Loucy (cell line): ENCODE results near the gene TBC1D12.
A peak's percentile ranks its signal among the peaks of the same experiment; 100 is the strongest.
"Not testable (repeated sequence)": the region's sequence is repeated elsewhere in the genome, so short reads cannot be mapped to it uniquely, and the experiment has no call there.

Experiments
- H2AFZ ChIP-seq: fragments of 200-600 bp; sonication (generic); 2 replicates; pipeline ENCODE4 v1.6.0; 2016; ENCODE audit warnings: antibody characterized with exemption, mild to moderate bottlenecking, low read length, moderate library complexity
- H3F3A ChIP-seq: fragments of 200-600 bp; 2 replicates; pipeline ENCODE4 v1.6.0; 2016; ENCODE audit warnings: antibody characterized with exemption, low read depth, mild to moderate bottlenecking
- H3K27me3 ChIP-seq: fragments of 200-600 bp; sonication (generic); 2 replicates; pipeline ENCODE4 v1.6.1; 2014; ENCODE audit warnings: low read length, mild to moderate bottlenecking; ENCODE audit not compliant: insufficient read depth, poor library complexity, severe bottlenecking
- H3K36me3 ChIP-seq: fragments of 200-600 bp; sonication (generic); 2 replicates; pipeline ENCODE4 v1.6.1; 2016; ENCODE audit warnings: low read length; ENCODE audit not compliant: insufficient read depth
- H3K4me1 ChIP-seq: fragments of 200-600 bp; sonication (generic); 2 replicates; pipeline ENCODE4 v1.5.1; 2014; ENCODE audit warnings: low read length, mild to moderate bottlenecking; ENCODE audit not compliant: insufficient read depth, poor library complexity, severe bottlenecking
- H3K4me2 ChIP-seq: fragments of 200-600 bp; sonication (generic); 2 replicates; pipeline ENCODE4 v1.6.0; 2014; ENCODE audit warnings: antibody characterized with exemption, low read length, low read depth, mild to moderate bottlenecking; ENCODE audit not compliant: poor library complexity, severe bottlenecking
- H3K4me3 ChIP-seq: fragments of 200-600 bp; sonication (generic); 2 replicates; pipeline ENCODE4 v1.5.1; 2014; ENCODE audit warnings: low read length, mild to moderate bottlenecking, mixed read lengths; ENCODE audit not compliant: poor library complexity, severe bottlenecking
- H3K79me2 ChIP-seq: fragments of 200-600 bp; sonication (generic); 2 replicates; pipeline ENCODE4 v1.6.1; 2014; ENCODE audit warnings: low read length; ENCODE audit not compliant: insufficient read depth
- H3K9ac ChIP-seq: fragments of 200-600 bp; sonication (generic); 2 replicates; pipeline ENCODE4 v1.6.0; 2014; ENCODE audit warnings: mild to moderate bottlenecking, low read depth, low read length, moderate library complexity; ENCODE audit not compliant: poor library complexity, severe bottlenecking
- H3K9me2 ChIP-seq: fragments of 200-600 bp; sonication (generic); replicated peaks from 2 replicates; pipeline ENCODE4 v1.6.1; 2016; ENCODE audit warnings: low read depth, low read length, mixed read lengths
- H3K9me3 ChIP-seq: fragments of 200-600 bp; sonication (generic); 2 replicates; pipeline ENCODE4 v1.6.1; 2014; ENCODE audit warnings: mild to moderate bottlenecking, antibody characterized with exemption, low read length, low read depth; ENCODE audit not compliant: insufficient read depth
- H4K20me1 ChIP-seq: fragments of 200-600 bp; sonication (generic); 2 replicates; pipeline ENCODE4 v1.6.0; 2014; ENCODE audit warnings: antibody characterized with exemption, low read length, mild to moderate bottlenecking; ENCODE audit not compliant: insufficient read depth, poor library complexity, severe bottlenecking
- CTCF ChIP-seq: fragments of 200-600 bp; sonication (generic); conservative IDR thresholded peaks from 2 replicates; pipeline ENCODE4 v1.5.1; 2014; ENCODE audit warnings: mild to moderate bottlenecking, antibody characterized with exemption, low read length
- EZH2phosphoT487 ChIP-seq: fragments of 200-600 bp; IDR thresholded peaks from 2 replicates; pipeline ENCODE4 v1.6.1; 2018; ENCODE audit warnings: antibody characterized with exemption, mild to moderate bottlenecking, moderate library complexity, borderline replicate concordance

TBC1D12 gene

GRCh38 chr10:94546049-94546900 is 143.9 kb downstream of the TBC1D12 start:
- Histone ChIP-seq H3K27me3 (no peaks in the 10 kb centered on the region), H2AFZ (peak overlapping the region; percentile 100), H3K79me2 (peaks cover 55% of the 10 kb centered on the region), H3F3A (no peaks in the 10 kb centered on the region), H3K4me3 (peak overlapping the region; percentile 84), H3K9ac (peak overlapping the region; percentile 91), H3K9me3 (no peaks in the 10 kb centered on the region), H3K36me3 (no peaks in the 10 kb centered on the region), H4K20me1 (peaks cover 33% of the 10 kb centered on the region), H3K4me1 (peaks cover 42% of the 10 kb centered on the region), H3K9me2 (no peaks in the 10 kb centered on the region), H3K4me2 (peak overlapping the region; percentile 84)
- TF ChIP-seq CTCF (no peak), EZH2phosphoT487 (no peak)

GRCh38 chr10:94546901-94547185 is 144.5 kb downstream of the TBC1D12 start:
- H3K79me2 ChIP-seq, result peaks cover 61% of the 10 kb centered on the region

GRCh38 chr10:94549221-94549620 is 146.9 kb downstream of the TBC1D12 start:
- Histone ChIP-seq H3K9ac (no peak overlapping the region), H3K4me3 (peak overlapping the region; percentile 84), H3K36me3 (peaks cover 10% of the 10 kb centered on the region)

More at GRCh38 chr10:94546901-94547185, 144.5 kb downstream of the TBC1D12 start:
- Histone ChIP-seq H3K9ac (peak overlapping the region; percentile 91), H3K36me3 (no peaks in the 10 kb centered on the region), H3K4me2 (peak overlapping the region; percentile 84), H3K4me1 (peaks cover 42% of the 10 kb centered on the region), H3K9me3 (no peaks in the 10 kb centered on the region), H2AFZ (no peak overlapping the region), H3K27me3 (no peaks in the 10 kb centered on the region), H3K4me3 (peak overlapping the region; percentile 84), H3F3A (no peaks in the 10 kb centered on the region), H3K9me2 (no peaks in the 10 kb centered on the region), H4K20me1 (peaks cover 33% of the 10 kb centered on the region)
- TF ChIP-seq CTCF, result no peak
- TF ChIP-seq EZH2phosphoT487, result no peak

GRCh38 chr10:94567714-94568307 is 165.5 kb downstream of the TBC1D12 start:
- H3K4me1 ChIP-seq, H3K79me2 ChIP-seq, H3K9me3 ChIP-seq, H3F3A ChIP-seq, H3K4me2 ChIP-seq, H2AFZ ChIP-seq, H4K20me1 ChIP-seq, H3K27me3 ChIP-seq, H3K9me2 ChIP-seq, H3K4me3 ChIP-seq, H3K9ac ChIP-seq: not testable (repeated sequence)
- peaks cover 83% of the 10 kb centered on the region for H3K36me3 ChIP-seq

More at GRCh38 chr10:94549221-94549620, 146.9 kb downstream of the TBC1D12 start:
- H3K27me3 ChIP-seq, result no peaks in the 10 kb centered on the region
- H2AFZ ChIP-seq, result no peak overlapping the region
- H4K20me1 ChIP-seq, result peaks cover 47% of the 10 kb centered on the region
- H3K4me2 ChIP-seq, result peak overlapping the region; percentile 84
- H3K9me3 ChIP-seq, result no peaks in the 10 kb centered on the region
- peaks cover 80% of the 10 kb centered on the region for H3K79me2 ChIP-seq
- peaks cover 35% of the 10 kb centered on the region for H3K4me1 ChIP-seq
- H3F3A ChIP-seq, result no peaks in the 10 kb centered on the region
- no peak for TF ChIP-seq CTCF
- no peak for TF ChIP-seq EZH2phosphoT487
- H3K9me2 ChIP-seq, result no peaks in the 10 kb centered on the region
